Heart right ventricle (tissue), 16 donors: ENCODE measurements around the gene CDKN2B-AS1. TPM values are rescaled to one million over a fixed set of nuclear protein-coding genes. Genes with fewer than 3 reads are reported as not detected.

Source experiments
- ATAC-seq, 8 donors: fragments of 200-7000 bp; cut with Tn5 transposase; one replicate each; pipeline ENCODE4 v1.9.1; 2020; ENCODE audit warnings: mild to moderate bottlenecking in 8 of 8, moderate library complexity in 8 of 8, moderate number of reproducible peaks in 1 of 8
- DNase-seq, 2 donors: peaks; one replicate each; pipeline ENCODE4 v3.0.0-alpha.2; 2020
- H3K27ac ChIP-seq, 10 donors: fragments of 200-600 bp; sonication (generic) in 2 of 10; one replicate each; pipeline versions ENCODE4 v1.5.0 to v1.8.0; 2020 to 2022; ENCODE audit warnings: mild to moderate bottlenecking in 3 of 10
- H3K27me3 ChIP-seq, 7 donors: fragments of 200-600 bp; one replicate each; pipeline ENCODE4 v1.8.0; 2021 to 2022; ENCODE audit warnings: mild to moderate bottlenecking in 2 of 7
- H3K36me3 ChIP-seq, 9 donors: fragments of 200-600 bp; sonication (generic) in 1 of 9; one replicate each; pipeline versions ENCODE4 v1.5.0 to v1.8.0; 2020 to 2022; ENCODE audit warnings: mild to moderate bottlenecking in 2 of 9
- H3K4me1 ChIP-seq, 9 donors: fragments of 200-600 bp; sonication (generic) in 1 of 9; one replicate each; pipeline versions ENCODE4 v1.5.0 to v1.8.0; 2020 to 2022; ENCODE audit warnings: mild to moderate bottlenecking in 4 of 9
- H3K4me3 ChIP-seq, 10 donors: fragments of 200-600 bp; sonication (generic) in 2 of 10; one replicate each; pipeline versions ENCODE4 v1.5.0 to v1.8.0; 2020 to 2022; ENCODE audit warnings: mild to moderate bottlenecking in 7 of 10, moderate library complexity in 2 of 10
- H3K9me3 ChIP-seq, 11 donors: fragments of 200-600 bp in 10 of 11; sonication (generic) in 2 of 11; one replicate each; pipeline versions ENCODE4 v1.5.0 to v1.8.0; 2013 to 2022; ENCODE audit warnings: mild to moderate bottlenecking in 2 of 11, control low read depth in 1 of 11, moderate library complexity in 1 of 11
- CTCF ChIP-seq, 9 donors: fragments of 200-600 bp; sonication (generic) in 2 of 9; IDR thresholded peaks; one replicate each; pipeline versions ENCODE4 v1.5.0 to v1.8.0; 2021 to 2022; ENCODE audit warnings: antibody characterized with exemption in 9 of 9, mild to moderate bottlenecking in 5 of 9, moderate library complexity in 1 of 9
- WGBS, 2 donors: extraction: QIAGEN DNeasy Blood & Tissue Kit; methylation state at CpG; one replicate each; pipeline ENCODE4 v1.1.7; 2013; ENCODE audit warnings: inconsistent platforms in 1 of 2; 5-methylcytosine and 5-hydroxymethylcytosine counted together
- intact Hi-C, 10 donors: fragments of 100-400 bp; cut with DNase I; formaldehyde crosslinking; loops; one replicate each; pipeline versions ENCODE4 v1.11.1 to v1.14.2; 2022
- polyA plus RNA-seq, 2 donors: library from polyadenylated mRNA; stranded (reverse); fragments of 200-250 nt; gene quantifications; one replicate each; pipeline ENCODE4 v1.2.3, GENCODE V29; 2013
- total RNA-seq, 10 donors: library from RNA; stranded (reverse); fragmentation: NEBNext Ultra II Directional in 3 of 10; extraction: Animal tissue kit (Norgen Biotek cat#: 25700) in 3 of 10; gene quantifications; one replicate each; pipeline versions ENCODE4 v1.2.1 to v1.2.4, GENCODE V29; 2021 to 2023
- donor health status: Arrhythmogenic right ventricular cardiomyopathy.
- donor health status: ischemic (EF 13 %, LVEDD 7.1; RV severe dilation, severe dysfunction).
- donor health status: healthy with polysubstance abuse.
- donor health status: DM: no; HTN: yes; CAD: no.
- donor health status: DM: no; HTN: no; CAD: no.
- donor health status: ischemic (EF 25% LVEDD 6.9; RV normal size, moderate dysfunction).
- donor health status: ischemic (EF 25% LVEDD 5.7; RV mildly dilated, moderate dysfunction).
- donor health status: healthy.
- donor health status: DM: yes; HTN: yes; CAD: no.
- donor health status: Ischemic cardiomyopathy.
- donor health status: ischemic (EF 35%, LVEDD 5.7; RV mildly dilated, moderate dysfunction).
- donor health status: nonischemic (EF 11% LVEDD 7.7; RV severe dilation, severe dysfunction).
- donor health status: DM: yes; HTN: yes; CAD: no.
- donor health status: PGD.
- donor health status: ischemic (EF 29% LVEDD 5.4; RV normal size, mild dysfunction).
- donor health status: nonischemic (EF 23%, LVEDD 6.1; RV moderate dilation, normal function).

The CDKN2B-AS1 gene
- total and polyA plus RNA-seq, 12 donors, result 0.14 to 0.45 (median 0.30) TPM; not detected in 9

DNA sequence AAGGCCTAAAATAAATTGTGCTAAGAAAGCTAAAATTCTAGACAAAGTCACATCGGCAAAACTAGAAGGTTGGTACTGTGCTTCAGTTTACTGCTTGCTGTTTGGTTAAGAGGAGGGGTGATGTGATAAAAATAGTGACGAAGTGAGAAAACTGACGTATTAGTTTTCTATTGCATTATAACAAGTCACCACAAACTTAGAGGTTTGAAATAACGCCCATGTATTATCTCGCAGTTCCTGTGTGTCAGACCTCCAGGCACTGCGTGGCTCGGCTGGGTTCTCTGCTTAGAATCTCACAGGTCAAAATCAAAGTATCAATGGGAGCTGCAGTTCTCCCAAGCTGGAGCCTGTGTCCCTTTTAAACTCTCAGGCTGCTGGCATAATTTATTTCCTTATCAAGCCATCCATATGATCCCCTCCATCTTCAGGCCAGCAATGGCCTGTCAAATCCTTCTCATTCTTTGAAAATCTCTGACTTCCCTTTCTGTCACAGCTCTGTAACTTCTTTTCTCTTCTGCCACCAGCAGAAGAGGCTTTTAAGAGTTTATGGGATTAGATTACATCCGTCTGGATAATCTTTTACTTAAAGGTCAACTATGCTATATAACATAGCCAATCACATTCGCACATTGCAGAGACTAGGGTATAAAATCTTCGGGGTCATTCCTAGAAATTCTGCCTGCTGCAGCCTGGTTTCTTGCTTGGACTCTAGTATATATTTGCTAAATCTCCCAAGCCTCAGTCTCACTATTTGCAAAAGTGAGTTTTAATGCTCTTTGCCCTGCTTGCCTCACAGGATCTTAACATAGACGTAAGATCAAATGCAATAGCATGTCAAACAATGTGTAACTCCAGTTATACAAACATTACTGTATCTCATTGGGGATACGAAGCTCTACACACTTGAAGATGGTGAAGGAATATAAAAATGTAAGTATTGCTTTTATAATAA is 118.6 kb downstream of the CDKN2B-AS1 start:
- no peak for DNase-seq
- TF ChIP-seq CTCF (IDR thresholded peaks at IDR 0.05), result no peak
- H3K36me3 ChIP-seq, result no peaks in the 10 kb centered on the region
- H3K4me1 ChIP-seq, result peaks cover 0 to 11% (median 0%) of the 10 kb centered on the region in 9 donors
- WGBS, 2 donors, result 70 to 76% methylated on average over 12 of the region's 12 CpGs
- H3K27me3 ChIP-seq, result no peaks in the 10 kb centered on the region
- ATAC-seq, result no peak
- H3K27ac ChIP-seq, result no peak overlapping the region
- no peaks in the 10 kb centered on the region for H3K9me3 ChIP-seq
- intact Hi-C loops, result loop anchor here in 2 of 10 donors (10.0 kb wide), 2 partner anchors 58 to 298 kb away; no protein-coding TSS in a partner anchor
- H3K4me3 ChIP-seq, result no peak overlapping the region

- Histone ChIP-seq H3K9me3 (no peaks in the 10 kb centered on the region), H3K4me1 (peaks cover 0 to 10% (median 0%) of the 10 kb centered on the region in 9 donors), H3K36me3 (no peaks in the 10 kb centered on the region), H3K27ac (no peak overlapping the region), H3K4me3 (no peak overlapping the region), H3K27me3 (no peaks in the 10 kb centered on the region)
- intact Hi-C loops, result loop anchor here in 4 of 10 donors (5.0 to 10.0 kb wide), 3 partner anchors 60 to 303 kb away; no protein-coding TSS in a partner anchor
- no peak for ATAC-seq
- DNase-seq, result no peak
- TF ChIP-seq CTCF (IDR thresholded peaks at IDR 0.05), result no peak
These were observed 120.4 kb downstream of the CDKN2B-AS1 start for GRCh38 chr9:22114956-22115355.

DNA sequence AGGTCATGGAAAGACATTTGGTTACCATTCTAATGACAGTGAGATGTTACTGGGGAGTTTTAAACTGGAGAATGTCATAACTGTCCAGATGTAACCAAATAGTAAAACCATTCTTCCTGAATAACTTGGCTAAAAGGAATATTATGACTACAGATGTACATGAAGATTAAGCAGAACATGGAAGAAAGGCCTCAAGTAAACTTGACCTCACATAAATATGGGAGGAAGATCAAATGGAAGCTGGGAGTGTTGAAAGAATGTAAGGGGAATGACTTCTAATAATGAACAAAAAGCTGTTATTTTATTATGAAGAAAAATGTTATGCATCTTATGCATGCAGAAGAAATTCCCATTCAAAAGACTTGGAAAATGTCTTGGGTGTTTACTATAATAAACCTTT is 122.2 kb downstream of the CDKN2B-AS1 start:
- Histone ChIP-seq H3K4me3 (no peak overlapping the region), H3K36me3 (no peaks in the 10 kb centered on the region), H3K9me3 (peaks cover 0 to under 1% (median 0%) of the 10 kb centered on the region in 11 donors), H3K27ac (no peak overlapping the region), H3K27me3 (no peaks in the 10 kb centered on the region), H3K4me1 (peaks cover 0 to 10% (median 0%) of the 10 kb centered on the region in 9 donors)
- no peak for TF ChIP-seq CTCF (IDR thresholded peaks at IDR 0.05)
- intact Hi-C loops, result loop anchor here in 4 of 10 donors (5.0 to 10.0 kb wide), 3 partner anchors 62 to 304 kb away; no protein-coding TSS in a partner anchor
- DNase-seq (no peak), ATAC-seq (no peak)

GRCh38 chr9:22117511-22118384 is 123.2 kb downstream of the CDKN2B-AS1 start:
- H3K27ac ChIP-seq, result no peak overlapping the region
- no peaks in the 10 kb centered on the region for H3K27me3 ChIP-seq
- no peak for TF ChIP-seq CTCF (IDR thresholded peaks at IDR 0.05)
- intact Hi-C loops, result loop anchor here in 5 of 10 donors (2.0 to 10.0 kb wide), 4 partner anchors 63 to 305 kb away; no protein-coding TSS in a partner anchor
- H3K4me1 ChIP-seq, result peaks cover 0 to 10% (median 0%) of the 10 kb centered on the region in 9 donors
- 50 to 55% methylated on average over 9 of the region's 9 CpGs for WGBS, 2 donors
- DNase-seq, result no peak
- H3K4me3 ChIP-seq, result no peak overlapping the region
- H3K36me3 ChIP-seq, result no peaks in the 10 kb centered on the region
- H3K9me3 ChIP-seq, result peaks cover 0 to 10% (median 0%) of the 10 kb centered on the region in 11 donors
- ATAC-seq, result peak in 1 of 8 donors; percentile 51
